Osteoblast (primary cell): ENCODE data around the gene TARP.

Experiments
- DNase-seq: peaks from one replicate; pipeline ENCODE4 v3.0.0; 2011; ENCODE audit warnings: low spot score, mixed read lengths; ENCODE audit not compliant: insufficient read length; ENCODE audit errors: missing footprints
- H2AFZ ChIP-seq: 2 replicates; pipeline ENCODE4 v1.6.0; 2011; ENCODE audit warnings: mild to moderate bottlenecking, low read length
- H3K27ac ChIP-seq: 2 replicates; pipeline ENCODE4 v1.5.1; 2011; ENCODE audit warnings: mild to moderate bottlenecking, low read depth, low read length, moderate library complexity
- H3K27me3 ChIP-seq: 2 replicates; pipeline ENCODE4 v1.6.0; 2012; ENCODE audit warnings: mild to moderate bottlenecking, control low read depth, inconsistent platforms, low read length, moderate library complexity; ENCODE audit not compliant: insufficient read depth
- H3K36me3 ChIP-seq: 2 replicates; pipeline ENCODE4 v1.5.1; 2011; ENCODE audit warnings: mild to moderate bottlenecking, low read length, control low read depth, moderate library complexity; ENCODE audit not compliant: insufficient read depth
- H3K4me1 ChIP-seq: 2 replicates; pipeline ENCODE4 v1.5.1; 2011; ENCODE audit warnings: mild to moderate bottlenecking, low read length, control low read depth, moderate library complexity; ENCODE audit not compliant: insufficient read depth
- H3K4me2 ChIP-seq: 2 replicates; pipeline ENCODE4 v1.6.0; 2011; ENCODE audit warnings: mild to moderate bottlenecking, low read length; ENCODE audit not compliant: insufficient read depth
- H3K4me3 ChIP-seq: fragments of 200-600 bp; sonication (generic); 3 replicates; pipeline ENCODE4 v1.5.1; 2012; ENCODE audit warnings: mild to moderate bottlenecking, low read length, inconsistent platforms; ENCODE audit not compliant: insufficient read depth
- H3K79me2 ChIP-seq: 2 replicates; pipeline ENCODE4 v1.6.0; 2012; ENCODE audit warnings: mild to moderate bottlenecking, low read length, control low read depth, inconsistent platforms; ENCODE audit not compliant: insufficient read depth
- H3K9me3 ChIP-seq: 2 replicates; pipeline ENCODE4 v1.5.1; 2011; ENCODE audit warnings: low read depth, low read length, control low read depth
- H4K20me1 ChIP-seq: 2 replicates; pipeline ENCODE4 v1.6.0; 2012; ENCODE audit warnings: mild to moderate bottlenecking, low read length, control low read depth; ENCODE audit not compliant: insufficient read depth
- CTCF ChIP-seq: IDR thresholded peaks from 2 replicates; pipeline ENCODE4 v1.5.1; 2011; ENCODE audit warnings: mild to moderate bottlenecking, low read depth, low read length, moderate library complexity; ENCODE audit errors: extremely low read depth

Gene TARP

GRCh38 chr7:38308140-38308539 is 34.7 kb upstream of the TARP start:
- Histone ChIP-seq H3K79me2 (no peaks in the 10 kb centered on the region), H4K20me1 (no peaks in the 10 kb centered on the region), H3K27ac (no peak overlapping the region), H3K36me3 (no peaks in the 10 kb centered on the region), H3K4me1 (peaks cover 5% of the 10 kb centered on the region), H2AFZ (no peak overlapping the region), H3K4me2 (no peak overlapping the region), H3K4me3 (no peak overlapping the region), H3K27me3 (peaks cover 11% of the 10 kb centered on the region), H3K9me3 (no peaks in the 10 kb centered on the region)
- no peak for TF ChIP-seq CTCF
- DNase-seq = no peak

- H3K4me2 ChIP-seq = no peak overlapping the region
- H3K79me2 ChIP-seq = no peaks in the 10 kb centered on the region
- H3K27ac ChIP-seq = no peak overlapping the region
- no peak for TF ChIP-seq CTCF
- peaks cover 11% of the 10 kb centered on the region for H3K27me3 ChIP-seq
- no peak overlapping the region for H2AFZ ChIP-seq
- no peaks in the 10 kb centered on the region for H4K20me1 ChIP-seq
- no peak for DNase-seq
- no peaks in the 10 kb centered on the region for H3K36me3 ChIP-seq
- H3K9me3 ChIP-seq = no peaks in the 10 kb centered on the region
- no peak overlapping the region for H3K4me3 ChIP-seq
- peaks cover 5% of the 10 kb centered on the region for H3K4me1 ChIP-seq
Observed at GRCh38 chr7:38307640-38308039, 34.2 kb upstream of the TARP start.

GRCh38 chr7:38306914-38307313 is 33.5 kb upstream of the TARP start:
- no peak for TF ChIP-seq CTCF
- Histone ChIP-seq H3K27ac (no peak overlapping the region), H3K9me3 (no peaks in the 10 kb centered on the region), H3K4me3 (no peak overlapping the region), H3K36me3 (no peaks in the 10 kb centered on the region), H3K4me1 (peaks cover 5% of the 10 kb centered on the region), H3K4me2 (no peak overlapping the region), H3K27me3 (peaks cover 11% of the 10 kb centered on the region), H2AFZ (no peak overlapping the region), H3K79me2 (no peaks in the 10 kb centered on the region), H4K20me1 (no peaks in the 10 kb centered on the region)
- no peak for DNase-seq

GRCh38 chr7:38306171-38306570 is 32.7 kb upstream of the TARP start:
- Histone ChIP-seq H2AFZ (no peak overlapping the region), H3K4me1 (peaks cover 5% of the 10 kb centered on the region), H3K36me3 (no peaks in the 10 kb centered on the region), H3K79me2 (no peaks in the 10 kb centered on the region), H3K9me3 (no peaks in the 10 kb centered on the region), H3K27ac (no peak overlapping the region), H3K4me2 (no peak overlapping the region), H3K27me3 (peaks cover 9% of the 10 kb centered on the region), H3K4me3 (no peak overlapping the region), H4K20me1 (no peaks in the 10 kb centered on the region)
- no peak for DNase-seq
- no peak for TF ChIP-seq CTCF
